Sigmoid colon (tissue), 7 donors: Measurements from ENCODE around the gene MPHOSPH10. TPM values are rescaled to one million over a fixed set of nuclear protein-coding genes. Genes with fewer than 3 reads are reported as not detected.

Experiments used
- DNase-seq: peaks from one replicate; pipeline ENCODE4 v3.0.0-alpha.2; 2019
- H3K27ac ChIP-seq, 4 donors: fragments of 200-600 bp; sonication (generic); one replicate each; pipeline ENCODE4 v1.5.1; 2016 to 2019; ENCODE audit warnings: mild to moderate bottlenecking in 1 of 4
- H3K27me3 ChIP-seq, 3 donors: fragments of 200-600 bp; sonication (generic); one replicate each; pipeline ENCODE4 v1.5.1; 2019; ENCODE audit warnings: mild to moderate bottlenecking in 1 of 3
- H3K36me3 ChIP-seq, 4 donors: fragments of 200-600 bp; sonication (generic); one replicate each; pipeline ENCODE4 v1.5.1; 2016 to 2019
- H3K4me1 ChIP-seq, 4 donors: fragments of 200-600 bp; sonication (generic); one replicate each; pipeline ENCODE4 v1.5.1; 2017 to 2019
- H3K4me3 ChIP-seq, 4 donors: fragments of 200-600 bp; sonication (generic); one replicate each; pipeline ENCODE4 v1.5.1; 2017 to 2019; ENCODE audit warnings: mild to moderate bottlenecking in 2 of 4, moderate library complexity in 1 of 4
- H3K9me3 ChIP-seq, 4 donors: fragments of 200-600 bp in 3 of 4; sonication (generic) in 3 of 4; one replicate each; pipeline versions ENCODE4 v1.5.1 to v1.6.1; 2013 to 2019
- CTCF ChIP-seq, 4 experiments: fragments of 450-650 bp in 3 of 4; fragments of 200-600 bp in 1 of 4; IDR thresholded peaks; one replicate each; pipeline ENCODE4 v1.5.1; 2016 to 2019; ENCODE audit warnings: antibody characterized with exemption in 4 of 4, mild to moderate bottlenecking in 3 of 4, moderate library complexity in 2 of 4
- EP300 ChIP-seq, 4 donors: sonication (generic); formaldehyde crosslinking; IDR thresholded peaks; one replicate each; pipeline ENCODE4 v1.6.1; 2017; ENCODE audit warnings: antibody characterized with exemption in 4 of 4
- POLR2A ChIP-seq, 2 donors: fragments of 450-650 bp; IDR thresholded peaks; one replicate each; pipeline ENCODE4 v1.6.1; 2016; ENCODE audit warnings: antibody characterized with exemption in 2 of 2, mild to moderate bottlenecking in 2 of 2, moderate library complexity in 2 of 2
- POLR2AphosphoS5 ChIP-seq, 4 donors: sonication (generic); formaldehyde crosslinking; IDR thresholded peaks; one replicate each; pipeline ENCODE4 v1.6.1; 2017; ENCODE audit warnings: antibody characterized with exemption in 4 of 4
- WGBS, 2 donors: extraction: QIAGEN DNeasy Blood & Tissue Kit; methylation state at CpG; one replicate each; pipeline ENCODE4 v1.1.7; 2013; 5-methylcytosine and 5-hydroxymethylcytosine counted together
- intact Hi-C: fragments of 100-400 bp; cut with DNase I; formaldehyde crosslinking; loops from one replicate; pipeline ENCODE4 v1.15.1; 2023
- polyA plus RNA-seq, 3 donors: library from polyadenylated mRNA; stranded (reverse); fragments of 200-250 nt; gene quantifications; one replicate each; pipeline ENCODE4 v1.2.3, GENCODE V29; 2013
- total RNA-seq, 4 donors: library from RNA; depleted of rRNA; stranded (reverse); fragments of >200 nt; gene quantifications; one replicate each; pipeline ENCODE4 v1.1.0, GENCODE V29; 2016
- donor health status: healthy with polysubstance abuse.
- donor health status: Bipolar disorder and iron deficiency.
- donor health status: healthy.

MPHOSPH10 gene
- total and polyA plus RNA-seq, 7 donors, result 11.1 to 27.1 (median 21.0) TPM

- peaks cover 0 to 20% (median 13%) of the 10 kb centered on the region in 4 donors for H3K4me1 ChIP-seq
- H3K9me3 ChIP-seq, result no peaks in the 10 kb centered on the region
- intact Hi-C loops, result no loop called here
- no peak for TF ChIP-seq EP300 (IDR thresholded peaks at IDR 0.05)
- no peak for TF ChIP-seq POLR2A (IDR thresholded peaks at IDR 0.05)
- no peak for TF ChIP-seq CTCF (IDR thresholded peaks at IDR 0.05)
- no peak for TF ChIP-seq POLR2AphosphoS5 (IDR thresholded peaks at IDR 0.05)
- no peak overlapping the region for H3K27ac ChIP-seq
- H3K36me3 ChIP-seq, result peaks cover 7 to 21% (median 14%) of the 10 kb centered on the region in 4 donors
- DNase-seq, result no peak
- H3K4me3 ChIP-seq, result no peak overlapping the region
- 76% methylated on average over 11 of the region's 11 CpGs for WGBS, 2 donors
- no peaks in the 10 kb centered on the region for H3K27me3 ChIP-seq
Measured at GRCh38 chr2:71153585-71154224, 23.3 kb downstream of the MPHOSPH10 start.

- Histone ChIP-seq H3K9me3 (no peaks in the 10 kb centered on the region), H3K27me3 (no peaks in the 10 kb centered on the region), H3K36me3 (peaks cover 1 to 16% (median 8%) of the 10 kb centered on the region in 4 donors), H3K4me1 (peaks cover 0 to 20% (median 13%) of the 10 kb centered on the region in 4 donors), H3K27ac (no peak overlapping the region), H3K4me3 (no peak overlapping the region)
- 83 to 86% methylated on average over 8 of the region's 8 CpGs for WGBS, 2 donors
- intact Hi-C loops, result no loop called here
- DNase-seq, result no peak
- no peak for TF ChIP-seq EP300 (IDR thresholded peaks at IDR 0.05)
- no peak for TF ChIP-seq CTCF (IDR thresholded peaks at IDR 0.05)
Measured at GRCh38 chr2:71154279-71154678, 23.8 kb downstream of the MPHOSPH10 start.

- H3K4me1 ChIP-seq, result peaks cover 0 to 20% (median 13%) of the 10 kb centered on the region in 4 donors
- no peak overlapping the region for H3K27ac ChIP-seq
- no peak overlapping the region for H3K4me3 ChIP-seq
- no peak for TF ChIP-seq EP300 (IDR thresholded peaks at IDR 0.05)
- no peak for TF ChIP-seq POLR2AphosphoS5 (IDR thresholded peaks at IDR 0.05)
- no peak for TF ChIP-seq POLR2A (IDR thresholded peaks at IDR 0.05)
- TF ChIP-seq CTCF (IDR thresholded peaks at IDR 0.05), result no peak
- H3K36me3 ChIP-seq, result peaks cover 0 to 10% (median 3%) of the 10 kb centered on the region in 4 donors
- 30 to 55% methylated on average over 6 of the region's 6 CpGs for WGBS, 2 donors
- H3K27me3 ChIP-seq, result no peaks in the 10 kb centered on the region
- intact Hi-C loops, result no loop called here
- DNase-seq, result no peak
- H3K9me3 ChIP-seq, result no peaks in the 10 kb centered on the region
Measured at GRCh38 chr2:71154798-71155197, 24.4 kb downstream of the MPHOSPH10 start.

- DNase-seq, result no peak
- Histone ChIP-seq H3K27ac (peak overlapping the region in 3 of 4 donors; percentile 65 to 77 (median 70)), H3K36me3 (no peaks in the 10 kb centered on the region), H3K4me3 (no peak overlapping the region), H3K4me1 (peaks cover 0 to 15% (median 12%) of the 10 kb centered on the region in 4 donors), H3K27me3 (no peaks in the 10 kb centered on the region), H3K9me3 (no peaks in the 10 kb centered on the region)
- intact Hi-C loops, result no loop called here
- TF ChIP-seq EP300 (IDR thresholded peaks at IDR 0.05), result no peak
- TF ChIP-seq POLR2AphosphoS5 (IDR thresholded peaks at IDR 0.05), result no peak
- no peak for TF ChIP-seq POLR2A (IDR thresholded peaks at IDR 0.05)
- TF ChIP-seq CTCF (IDR thresholded peaks at IDR 0.05), result no peak
- 85 to 91% methylated on average over 4 of the region's 4 CpGs for WGBS, 2 donors
Measured at GRCh38 chr2:71155846-71156245, 25.4 kb downstream of the MPHOSPH10 start.

DNA sequence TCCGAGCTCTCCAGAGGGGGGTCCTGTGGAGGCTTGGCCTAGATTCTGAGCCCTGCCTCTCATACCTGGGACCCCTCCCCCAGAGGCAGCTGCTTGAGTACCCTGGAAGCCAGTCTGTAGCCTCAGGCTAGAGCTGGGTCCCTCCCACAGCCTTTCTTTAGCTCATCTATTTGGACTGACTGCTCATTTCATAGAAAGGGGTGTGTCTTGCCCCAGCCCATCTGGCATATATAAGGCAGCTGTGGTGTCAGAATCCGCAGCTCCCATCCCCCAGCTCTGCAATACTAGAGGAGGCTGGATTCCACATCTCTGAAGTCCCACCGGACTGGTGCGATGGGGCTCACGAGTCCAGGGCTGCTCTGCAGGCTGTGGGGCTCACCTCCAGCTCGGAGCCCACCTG, 26.1 kb downstream of the MPHOSPH10 start:
- TF ChIP-seq EP300 (IDR thresholded peaks at IDR 0.05), result no peak
- TF ChIP-seq POLR2AphosphoS5 (IDR thresholded peaks at IDR 0.05), result peak in 3 of 4 donors; percentile 21 to 46 (median 30)
- no peaks in the 10 kb centered on the region for H3K36me3 ChIP-seq
- H3K9me3 ChIP-seq, result no peaks in the 10 kb centered on the region
- intact Hi-C loops, result no loop called here
- H3K27ac ChIP-seq, result peak overlapping the region in 3 of 4 donors; percentile 65 to 77 (median 70)
- H3K27me3 ChIP-seq, result no peaks in the 10 kb centered on the region
- WGBS, 2 donors, result 52 to 62% methylated on average over 6 of the region's 6 CpGs
- peaks cover 0 to 15% (median 11%) of the 10 kb centered on the region in 4 donors for H3K4me1 ChIP-seq
- H3K4me3 ChIP-seq, result peak overlapping the region; percentile 10 to 42 (median 32)
- peak; percentile 68 for DNase-seq
